Lower lobe of right lung (tissue), 2 donors: ENCODE data around the gene SLC5A2. TPM values are rescaled to one million over a fixed set of nuclear protein-coding genes. Genes with fewer than 3 reads are reported as not detected.

Experiments
- ATAC-seq, 2 donors: fragments of 200-7000 bp; cut with Tn5 transposase; one replicate each; pipeline ENCODE4 v1.9.1; 2020 to 2022; ENCODE audit warnings: mild to moderate bottlenecking in 2 of 2, moderate library complexity in 2 of 2
- DNase-seq: peaks from one replicate; pipeline ENCODE4 v3.0.0-alpha.2; 2020
- H3K27ac ChIP-seq: fragments of 200-600 bp; one replicate; pipeline ENCODE4 v1.8.0; 2022
- H3K27me3 ChIP-seq: fragments of 200-600 bp; one replicate; pipeline ENCODE4 v1.8.0; 2022; ENCODE audit warnings: low read depth
- H3K36me3 ChIP-seq: fragments of 200-600 bp; one replicate; pipeline ENCODE4 v1.8.0; 2022; ENCODE audit warnings: mild to moderate bottlenecking
- H3K4me1 ChIP-seq: fragments of 200-600 bp; one replicate; pipeline ENCODE4 v1.8.0; 2022
- H3K4me3 ChIP-seq: fragments of 200-600 bp; one replicate; pipeline ENCODE4 v1.8.0; 2022; ENCODE audit warnings: mild to moderate bottlenecking
- H3K9me3 ChIP-seq: fragments of 200-600 bp; one replicate; pipeline ENCODE4 v1.8.0; 2022
- CTCF ChIP-seq: fragments of 200-600 bp; IDR thresholded peaks from one replicate; pipeline ENCODE4 v1.8.0; 2022; ENCODE audit warnings: antibody characterized with exemption, mild to moderate bottlenecking
- intact Hi-C: fragments of 100-400 bp; cut with DNase I; formaldehyde crosslinking; loops from one replicate; pipeline ENCODE4 v1.11.0; 2022
- total RNA-seq: library from RNA; stranded (reverse); fragmentation: NEBNext Ultra II Directional; extraction: Animal tissue kit (Norgen Biotek cat#: 25700); gene quantifications from one replicate; pipeline ENCODE4 v1.2.1, GENCODE V29; 2021
- donor health status: DM: no; HTN: yes; CAD: no; lungs with severe emphysema.

The SLC5A2 gene
- total RNA-seq, 1 donor from 2014 or later, result 2.0 TPM

GRCh38 chr16:31530405-31530804 is 47.5 kb downstream of the SLC5A2 start:
- TF ChIP-seq CTCF, result no peak
- ATAC-seq, result no peak
- Histone ChIP-seq H3K4me3 (no peak overlapping the region), H3K4me1 (no peaks in the 10 kb centered on the region), H3K27ac (no peak overlapping the region), H3K27me3 (peaks cover 15% of the 10 kb centered on the region), H3K9me3 (no peaks in the 10 kb centered on the region), H3K36me3 (no peaks in the 10 kb centered on the region)
- DNase-seq, result no peak
- intact Hi-C loops, result no loop called here

GRCh38 chr16:31531096-31531495 is 48.2 kb downstream of the SLC5A2 start:
- H3K36me3 ChIP-seq, result no peaks in the 10 kb centered on the region
- no peak overlapping the region for H3K4me3 ChIP-seq
- intact Hi-C loops, result no loop called here
- no peak overlapping the region for H3K27ac ChIP-seq
- DNase-seq, result no peak
- H3K27me3 ChIP-seq, result peaks cover 15% of the 10 kb centered on the region
- TF ChIP-seq CTCF, result no peak
- no peaks in the 10 kb centered on the region for H3K4me1 ChIP-seq
- no peak for ATAC-seq
- no peaks in the 10 kb centered on the region for H3K9me3 ChIP-seq

GRCh38 chr16:31532120-31532519 is 49.2 kb downstream of the SLC5A2 start:
- no peaks in the 10 kb centered on the region for H3K4me1 ChIP-seq
- H3K27me3 ChIP-seq, result peaks cover 16% of the 10 kb centered on the region
- TF ChIP-seq CTCF, result no peak
- intact Hi-C loops, result no loop called here
- no peaks in the 10 kb centered on the region for H3K36me3 ChIP-seq
- H3K27ac ChIP-seq, result no peak overlapping the region
- ATAC-seq (no peak), DNase-seq (no peak)
- H3K4me3 ChIP-seq, result no peak overlapping the region
- no peaks in the 10 kb centered on the region for H3K9me3 ChIP-seq

GRCh38 chr16:31532896-31533295 is 50.0 kb downstream of the SLC5A2 start:
- Histone ChIP-seq H3K27me3 (peaks cover 23% of the 10 kb centered on the region), H3K4me3 (no peak overlapping the region)
- intact Hi-C loops, result no loop called here

GRCh38 chr16:31535737-31536136 is 52.8 kb downstream of the SLC5A2 start:
- Histone ChIP-seq H3K36me3 (no peaks in the 10 kb centered on the region), H3K4me3 (no peak overlapping the region), H3K9me3 (no peaks in the 10 kb centered on the region), H3K27me3 (peaks cover 17% of the 10 kb centered on the region), H3K27ac (no peak overlapping the region), H3K4me1 (no peaks in the 10 kb centered on the region)
- no peak for DNase-seq
- intact Hi-C loops, result no loop called here
- ATAC-seq, result no peak
- TF ChIP-seq CTCF, result no peak

More at GRCh38 chr16:31532896-31533295, 50.0 kb downstream of the SLC5A2 start:
- Histone ChIP-seq H3K36me3 (no peaks in the 10 kb centered on the region), H3K4me1 (no peaks in the 10 kb centered on the region), H3K27ac (no peak overlapping the region), H3K9me3 (no peaks in the 10 kb centered on the region)
- ATAC-seq (no peak), DNase-seq (no peak)
- no peak for TF ChIP-seq CTCF
